ENCODE results near the gene SERAC1.

- TF ChIP-seq REST (IDR thresholded peaks at IDR 0.05), result no peak
- no peak for TF ChIP-seq CTCF (IDR thresholded peaks at IDR 0.05)
- TF ChIP-seq KDM1A (IDR thresholded peaks at IDR 0.05; ENCODE audit: low read depth), result no peak
- no peak for TF ChIP-seq CHD2 (IDR thresholded peaks at IDR 0.05; ENCODE audit: low read length, partially characterized antibody)
- TF ChIP-seq EP300 (IDR thresholded peaks at IDR 0.05), result no peak
Measured at GRCh38 chr6:158150701-158151100, 17.4 kb downstream of the SERAC1 start.

All from A549 (cell line).